ENCODE measurements around the gene MFN2.
"Not testable (repeated sequence)": the region's sequence is repeated elsewhere in the genome, so short reads cannot be mapped to it uniquely, and the experiment has no call there.

MFN2 gene

GRCh38 chr1:11999236-11999635, 19.0 kb downstream of the MFN2 start:
- no peak for DNase-seq (ENCODE audit: low read depth)

- no peak for DNase-seq (ENCODE audit: low read depth)
Observed at GRCh38 chr1:12001249-12001917, 21.1 kb downstream of the MFN2 start.

GRCh38 chr1:12001996-12002493, 21.8 kb downstream of the MFN2 start:
- no peak for DNase-seq (ENCODE audit: low read depth)

- DNase-seq (ENCODE audit: low read depth), result no peak
Observed at GRCh38 chr1:12003762-12004161, 23.5 kb downstream of the MFN2 start.

GRCh38 chr1:12005488-12006166, 25.4 kb downstream of the MFN2 start:
- no peak for DNase-seq (ENCODE audit: low read depth)

- DNase-seq (ENCODE audit: low read depth), result no peak
Observed at GRCh38 chr1:12006167-12006921, 26.1 kb downstream of the MFN2 start.

GRCh38 chr1:12007204-12007603, 27.0 kb downstream of the MFN2 start:
- no peak for DNase-seq (ENCODE audit: low read depth)

GRCh38 chr1:12008355-12008754, 28.1 kb downstream of the MFN2 start:
- DNase-seq (ENCODE audit: low read depth), result not testable (repeated sequence)

- no peak for DNase-seq (ENCODE audit: low read depth)
Observed at GRCh38 chr1:12009318-12009947, 29.2 kb downstream of the MFN2 start.

- DNase-seq (ENCODE audit: low read depth), result no peak
Observed at GRCh38 chr1:12010746-12011570, 30.7 kb downstream of the MFN2 start.

- DNase-seq (ENCODE audit: low read depth), result no peak
Observed at GRCh38 chr1:12011998-12012397, 31.8 kb downstream of the MFN2 start.

- no peak for DNase-seq (ENCODE audit: low read depth)
Observed at GRCh38 chr1:12012560-12013316, 32.5 kb downstream of the MFN2 start.

- no peak for DNase-seq (ENCODE audit: low read depth)
Observed at GRCh38 chr1:12014141-12014991, 34.1 kb downstream of the MFN2 start.

GRCh38 chr1:12015001-12015491, 34.8 kb downstream of the MFN2 start:
- DNase-seq (ENCODE audit: low read depth), result no peak

- DNase-seq (ENCODE audit: low read depth), result no peak
Observed at GRCh38 chr1:12015499-12015898, 35.3 kb downstream of the MFN2 start.

GRCh38 chr1:12016182-12016581, 35.9 kb downstream of the MFN2 start:
- no peak for DNase-seq (ENCODE audit: low read depth)

- DNase-seq (ENCODE audit: low read depth), result no peak
Observed at GRCh38 chr1:12019858-12020509, 39.7 kb downstream of the MFN2 start.

- no peak for DNase-seq (ENCODE audit: low read depth)
Observed at GRCh38 chr1:12021616-12022015, 41.4 kb downstream of the MFN2 start.

- no peak for DNase-seq (ENCODE audit: low read depth)
Observed at GRCh38 chr1:12022036-12022435, 41.8 kb downstream of the MFN2 start.
